SK-N-SH (cell line): ENCODE results near the gene RNU5D-1.

ENCODE experiments used
- CTCF ChIP-seq: fragments of 200-600 bp; sonication (generic); IDR thresholded peaks from 2 replicates; pipeline ENCODE4 v1.6.1; 2017; ENCODE audit warnings: antibody characterized with exemption, mild to moderate bottlenecking, moderate library complexity
- ELF1 ChIP-seq: IDR thresholded peaks from 2 replicates; pipeline ENCODE4 v1.4.0; 2012
- FOXM1 ChIP-seq: IDR thresholded peaks from 2 replicates; pipeline ENCODE4 v1.4.0; 2012; ENCODE audit warnings: low read depth, mild to moderate bottlenecking
- GABPA ChIP-seq: IDR thresholded peaks from 2 replicates; pipeline ENCODE4 v1.4.0; 2012; ENCODE audit warnings: low read depth, mild to moderate bottlenecking
- NFIC ChIP-seq: IDR thresholded peaks from 2 replicates; pipeline ENCODE4 v1.4.0; 2012; ENCODE audit warnings: borderline replicate concordance
- REST ChIP-seq: IDR thresholded peaks from 2 replicates; pipeline ENCODE4 v1.6.1; 2012; ENCODE audit warnings: mild to moderate bottlenecking, low read depth, low read length, moderate library complexity
- RFX5 ChIP-seq: IDR thresholded peaks from 2 replicates; pipeline ENCODE4 v1.6.1; 2012; ENCODE audit warnings: mild to moderate bottlenecking, improper control_type of control experiment, low read length
- SIN3A ChIP-seq: IDR thresholded peaks from 2 replicates; pipeline ENCODE4 v1.6.1; 2012; ENCODE audit warnings: low read depth, mild to moderate bottlenecking, low read length, moderate library complexity, borderline replicate concordance
- TCF12 ChIP-seq: IDR thresholded peaks from 2 replicates; pipeline ENCODE4 v1.4.0; 2012
- YY1 ChIP-seq: IDR thresholded peaks from 2 replicates; pipeline ENCODE4 v1.4.0; 2012; ENCODE audit warnings: low read depth, mild to moderate bottlenecking

- no peak for TF ChIP-seq SIN3A
- TF ChIP-seq REST = no peak
- TF ChIP-seq CTCF = no peak
- no peak for TF ChIP-seq GABPA
- no peak for TF ChIP-seq TCF12
- no peak for TF ChIP-seq YY1
- no peak for TF ChIP-seq NFIC
- TF ChIP-seq ELF1 = no peak
- no peak for TF ChIP-seq RFX5
- no peak for TF ChIP-seq FOXM1
Observed at GRCh38 chr1:44696101-44696500, 34.9 kb downstream of the RNU5D-1 start.
